Glomerular visceral epithelial cell (primary cell): ENCODE results near the gene ADAMTSL1.
"Not testable (repeated sequence)": the region's sequence is repeated elsewhere in the genome, so short reads cannot be mapped to it uniquely, and the experiment has no call there.

Experiments
- DNase-seq: peaks from one replicate; pipeline ENCODE4 v3.0.0-alpha.2; 2016; ENCODE audit errors: extremely low spot score

The ADAMTSL1 gene

DNA sequence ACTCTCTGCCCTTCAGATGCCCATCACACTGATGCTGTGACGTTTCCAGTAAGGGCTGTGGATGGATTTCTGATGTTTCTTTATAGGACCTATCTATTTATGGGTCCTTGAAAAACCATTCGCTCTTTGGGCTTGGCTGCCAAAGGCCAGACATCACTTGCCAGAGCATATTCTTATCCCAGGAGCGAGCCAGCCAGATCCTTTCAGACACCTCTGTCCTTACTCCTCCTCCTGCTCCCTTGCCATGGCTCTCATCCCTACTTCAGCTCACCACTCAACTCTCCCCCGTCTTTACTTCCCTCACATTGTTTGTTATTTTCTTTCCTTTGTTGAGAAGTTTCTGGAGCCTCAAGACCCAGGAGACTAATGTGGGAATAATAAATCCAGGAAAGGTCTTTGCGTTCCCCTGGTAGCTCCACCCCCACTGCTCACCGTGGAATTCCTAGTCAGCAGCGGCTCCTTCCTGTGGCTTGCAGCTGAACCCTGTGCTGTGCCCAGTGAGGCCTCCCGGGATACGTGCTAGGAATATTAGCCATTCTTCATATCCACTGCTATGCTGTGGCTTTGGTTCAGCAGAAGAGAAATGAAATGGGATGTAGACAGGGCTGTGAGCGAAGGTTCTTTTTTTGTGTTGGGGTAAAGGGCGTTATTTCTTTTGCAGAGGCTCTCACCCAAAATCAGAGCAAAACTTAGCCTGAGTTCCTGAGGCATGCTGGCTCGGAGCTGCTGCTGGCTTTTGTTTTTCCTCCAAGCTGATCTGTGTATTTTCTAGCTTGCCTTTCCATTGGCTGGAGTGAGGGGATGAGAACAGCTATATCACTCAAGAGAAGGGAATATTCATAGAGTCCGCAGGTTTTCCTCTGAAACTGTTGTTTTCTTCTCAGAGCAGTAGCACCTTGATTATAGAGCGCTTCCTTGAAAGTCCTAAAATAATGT lies 387.9 kb downstream of the ADAMTSL1 start:
- no peak for DNase-seq

DNA sequence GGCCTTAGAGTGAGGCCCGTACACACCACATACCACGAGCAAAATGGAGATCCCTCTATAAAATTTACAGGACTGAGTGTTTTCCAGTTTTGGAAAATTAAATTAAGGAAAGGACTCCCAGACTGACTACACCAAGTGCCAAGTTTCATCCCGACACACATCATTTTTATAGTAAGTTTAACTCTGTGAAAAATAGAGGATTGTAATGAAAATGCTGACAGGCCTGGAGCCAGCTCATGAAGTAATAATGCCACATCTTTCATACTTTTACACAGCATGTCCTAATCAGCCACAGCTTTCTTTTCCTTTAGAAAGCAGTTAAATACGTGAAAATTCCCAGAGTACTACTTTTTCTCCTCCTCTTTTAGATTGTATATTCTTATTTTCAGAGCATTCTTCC lies 389.8 kb downstream of the ADAMTSL1 start:
- no peak for DNase-seq

DNA sequence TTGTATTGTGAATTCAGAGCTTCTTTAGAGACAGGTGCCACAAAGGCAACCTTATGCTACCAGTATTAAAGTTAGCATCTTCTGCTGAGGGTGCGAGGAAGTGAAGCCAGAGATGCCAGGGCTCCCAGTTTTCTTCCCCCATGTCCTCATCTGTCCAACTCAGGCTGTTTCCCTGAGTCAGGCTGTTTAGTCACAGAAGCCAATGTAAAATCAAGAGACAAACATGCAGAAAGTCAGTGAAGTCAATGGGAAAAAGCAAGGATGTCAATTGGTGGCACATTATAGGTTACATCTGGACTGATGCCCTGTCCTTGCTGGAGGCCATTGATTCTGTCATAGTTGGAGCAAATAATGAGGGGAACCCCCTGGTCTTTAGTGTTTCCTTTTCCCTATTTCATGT lies 390.6 kb downstream of the ADAMTSL1 start:
- DNase-seq = no peak

DNA sequence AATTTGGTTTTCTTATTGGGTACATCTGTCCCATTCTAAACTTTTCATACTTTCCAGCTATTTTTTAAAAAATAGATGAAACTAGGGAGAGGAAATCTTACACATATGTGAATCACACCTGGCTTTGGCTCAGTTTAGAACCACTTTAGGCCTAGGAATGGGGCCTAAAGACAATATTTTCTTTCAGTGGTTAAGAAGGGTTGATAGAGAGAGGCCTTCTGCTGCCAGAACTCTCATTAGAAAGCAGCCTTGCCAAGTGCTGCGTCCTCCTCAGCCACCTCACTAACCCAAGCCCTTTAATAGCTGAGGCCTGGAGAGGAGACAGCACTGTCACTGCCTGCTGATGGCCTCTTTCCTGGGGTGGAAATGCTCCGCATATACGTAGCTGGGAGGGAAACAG lies 391.6 kb downstream of the ADAMTSL1 start:
- no peak for DNase-seq

DNA sequence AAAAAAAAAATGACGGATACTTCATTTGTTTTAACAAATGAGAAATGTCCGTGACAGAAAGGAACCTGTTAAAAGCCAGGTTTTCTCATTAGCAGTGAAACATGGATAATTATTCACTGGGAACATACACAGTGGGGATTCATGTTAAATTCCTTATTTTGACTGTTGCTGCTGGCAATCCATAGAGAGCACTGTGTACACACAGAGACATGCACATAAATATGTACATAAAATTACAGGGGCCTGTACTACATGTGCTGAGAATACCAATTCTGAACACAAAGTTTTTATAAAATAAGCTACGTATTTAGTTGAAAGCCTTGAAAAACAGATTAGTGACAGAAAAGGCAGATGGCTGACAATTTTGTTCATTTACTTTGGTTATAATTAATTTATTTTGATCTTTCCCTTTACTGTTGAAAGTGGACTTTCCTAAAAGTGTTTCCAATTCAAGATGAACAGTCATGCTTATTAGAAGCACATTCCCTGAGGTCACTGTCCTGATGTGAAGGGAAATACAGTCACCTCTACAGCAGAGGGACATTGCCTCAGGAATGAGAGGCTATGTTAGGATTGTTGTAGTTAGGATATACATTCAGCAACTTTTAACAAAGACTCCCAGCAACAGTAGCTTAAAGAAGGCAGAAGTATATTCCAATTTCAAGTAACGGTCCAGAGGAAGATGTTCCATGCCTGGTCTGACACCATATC lies 392.3 kb downstream of the ADAMTSL1 start:
- no peak for DNase-seq

DNA sequence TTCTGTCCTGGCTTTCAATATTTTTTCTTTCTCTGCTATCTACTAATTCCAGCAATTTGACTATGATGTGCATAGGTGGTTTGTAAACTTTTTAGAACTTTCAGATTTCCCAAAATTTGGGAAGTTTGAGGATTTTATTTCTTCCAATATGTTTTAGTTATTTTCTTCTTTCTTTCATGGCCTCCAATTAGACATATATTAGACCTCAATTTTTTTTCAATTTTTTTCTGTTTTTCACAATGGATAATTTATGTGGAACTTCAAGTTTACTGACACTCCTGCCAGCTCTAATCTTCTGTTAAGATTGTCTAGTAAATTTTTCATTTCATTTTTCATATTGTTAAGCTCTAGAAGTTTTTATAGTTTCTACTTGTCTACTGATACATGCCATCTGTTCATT lies 395.8 kb downstream of the ADAMTSL1 start:
- no peak for DNase-seq

DNA sequence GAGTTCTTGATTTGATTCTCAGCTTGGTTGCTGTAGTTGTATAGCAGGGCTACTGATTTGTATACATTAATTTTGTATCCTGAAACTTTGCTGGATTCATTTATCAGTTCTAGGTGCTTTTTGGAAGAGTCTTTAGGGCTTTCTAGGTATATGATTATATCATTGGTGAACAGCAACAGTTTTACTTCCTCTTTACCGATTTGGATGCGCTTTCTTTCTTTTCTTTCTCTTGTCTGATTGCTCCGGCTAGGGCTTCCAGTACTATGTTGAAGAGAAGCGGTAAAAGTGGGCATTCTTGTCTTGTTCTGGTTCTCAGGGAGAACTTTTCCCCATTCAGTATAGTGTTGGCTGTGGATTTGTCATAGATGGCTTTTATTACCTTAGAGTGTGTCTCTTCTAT lies 400.1 kb downstream of the ADAMTSL1 start:
- DNase-seq = no peak

DNA sequence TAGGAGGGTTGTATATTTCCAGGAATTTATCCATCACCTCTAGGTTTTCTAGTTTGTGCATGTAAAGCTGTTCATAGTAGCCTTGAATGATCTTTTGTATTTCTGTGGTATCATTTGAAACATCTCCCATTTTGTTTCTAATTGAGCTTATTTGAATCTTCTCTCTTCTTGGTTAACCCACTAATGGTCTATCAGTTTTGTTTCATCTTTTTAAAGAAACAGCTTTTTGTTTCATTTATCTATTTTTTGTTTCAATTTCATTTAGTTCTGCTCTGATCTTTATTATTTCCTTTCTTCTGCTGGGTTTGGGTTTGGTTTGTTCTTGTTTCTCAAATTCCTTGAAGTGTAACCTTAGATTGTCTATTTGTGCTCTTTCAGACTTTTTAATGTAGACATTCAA lies 401.0 kb downstream of the ADAMTSL1 start:
- DNase-seq = not testable (repeated sequence)

DNA sequence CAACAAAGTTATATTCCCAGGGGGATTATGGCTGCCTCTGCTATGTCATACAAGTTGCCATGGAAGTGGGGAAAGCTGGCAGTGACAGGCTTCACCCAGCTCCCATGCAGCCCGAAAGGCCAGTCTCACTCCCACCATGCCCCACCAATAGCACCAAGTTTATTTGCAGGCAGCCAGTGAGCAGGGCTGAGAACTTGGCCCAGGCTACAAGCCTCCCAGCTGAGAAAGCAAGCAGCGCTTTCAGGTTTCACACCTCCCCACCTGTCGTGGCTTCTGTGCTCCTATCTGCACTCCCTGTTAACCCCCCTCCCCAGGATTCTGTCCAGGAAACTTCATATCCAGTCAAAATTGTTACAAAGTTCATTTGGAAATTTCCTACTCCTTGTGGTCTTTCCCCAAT lies 404.0 kb downstream of the ADAMTSL1 start:
- no peak for DNase-seq

DNA sequence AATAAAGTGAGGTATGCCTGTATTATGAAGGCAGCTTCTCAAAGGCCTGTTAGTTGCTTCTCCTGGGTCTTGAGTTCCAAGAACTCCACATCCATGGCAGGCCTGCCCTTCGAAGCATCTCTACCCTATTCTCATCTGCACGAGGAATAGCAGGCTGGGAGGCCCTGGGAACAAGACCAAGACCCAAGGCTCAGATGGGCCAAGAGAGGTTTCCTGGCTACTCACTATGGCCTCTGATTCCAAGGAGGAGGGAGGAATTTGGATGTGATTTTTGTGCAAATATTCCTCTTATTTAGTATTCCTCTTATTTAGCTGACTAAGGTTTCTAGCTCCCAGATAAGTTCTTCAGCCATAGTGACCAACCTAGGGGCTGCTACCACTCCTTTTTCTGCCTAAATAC lies 407.8 kb downstream of the ADAMTSL1 start:
- no peak for DNase-seq

DNA sequence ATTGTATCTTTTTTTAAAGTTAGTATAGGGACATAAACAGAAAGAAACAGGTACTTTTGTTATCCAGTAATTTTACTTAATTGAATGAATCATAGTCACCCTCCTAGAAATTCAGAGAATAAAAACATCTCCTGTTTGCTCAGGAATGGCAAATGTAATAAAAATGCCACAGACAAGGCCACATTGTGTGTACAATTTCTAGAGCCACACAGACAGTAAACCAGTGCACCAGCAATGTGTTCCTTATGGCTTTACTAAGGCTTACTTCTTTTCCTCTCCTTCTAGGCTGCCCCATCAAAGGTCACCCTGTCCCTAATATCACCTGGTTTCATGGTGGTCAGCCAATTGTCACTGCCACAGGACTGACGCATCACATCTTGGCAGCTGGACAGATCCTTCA lies 413.6 kb downstream of the ADAMTSL1 start:
- no peak for DNase-seq

DNA sequence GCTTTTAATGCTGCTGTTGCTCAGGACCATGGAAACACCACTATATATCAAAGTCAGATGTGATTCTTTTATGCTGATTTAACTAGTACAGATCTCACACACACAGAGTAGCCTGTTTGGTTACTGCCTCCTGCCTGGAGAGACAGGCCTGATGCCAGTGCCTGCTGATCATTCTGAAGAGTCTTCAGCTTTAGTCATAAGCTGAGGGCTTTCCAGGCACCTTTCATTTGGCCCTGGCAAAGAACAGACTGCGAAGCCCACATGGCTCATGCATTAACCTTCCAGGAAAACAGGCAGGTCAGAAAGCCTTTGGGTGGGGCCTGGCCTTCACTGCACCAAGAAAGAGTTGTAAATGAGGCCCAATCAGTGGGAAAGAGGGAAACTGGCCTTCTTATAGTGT lies 414.3 kb downstream of the ADAMTSL1 start:
- no peak for DNase-seq

DNA sequence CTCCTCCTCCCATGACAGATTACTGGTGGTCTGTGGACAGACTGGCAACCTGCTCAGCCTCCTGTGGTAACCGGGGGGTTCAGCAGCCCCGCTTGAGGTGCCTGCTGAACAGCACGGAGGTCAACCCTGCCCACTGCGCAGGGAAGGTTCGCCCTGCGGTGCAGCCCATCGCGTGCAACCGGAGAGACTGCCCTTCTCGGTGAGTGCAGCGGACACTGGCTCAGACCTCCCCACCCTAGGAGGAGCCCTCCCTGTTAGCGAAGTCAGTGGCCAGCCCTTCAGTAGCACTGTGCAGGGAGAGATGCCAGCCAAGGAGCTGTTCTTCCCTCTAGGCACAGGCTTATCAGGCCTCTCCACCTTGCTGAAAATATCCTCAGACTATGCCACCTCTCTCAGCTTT lies 415.6 kb downstream of the ADAMTSL1 start:
- no peak for DNase-seq

DNA sequence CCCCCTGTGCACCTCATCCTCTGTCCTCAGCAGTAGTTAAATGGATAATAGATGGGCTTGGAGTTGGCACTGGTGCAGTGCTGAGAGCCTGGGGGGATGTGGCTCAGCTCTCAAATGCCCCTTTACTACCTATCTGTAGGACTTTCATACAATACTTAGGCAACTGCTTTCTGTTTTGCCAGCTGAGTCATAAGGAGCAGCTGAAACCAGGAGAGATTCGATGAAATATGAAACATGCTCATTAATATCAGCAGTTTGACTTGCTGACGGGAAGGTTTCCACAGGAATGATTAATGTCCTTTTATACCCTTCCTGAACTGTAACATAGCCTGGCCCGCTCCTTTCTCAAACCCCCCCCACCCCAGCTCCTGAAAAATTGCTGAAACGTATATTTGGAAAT lies 416.4 kb downstream of the ADAMTSL1 start:
- DNase-seq = peak; percentile 36

DNA sequence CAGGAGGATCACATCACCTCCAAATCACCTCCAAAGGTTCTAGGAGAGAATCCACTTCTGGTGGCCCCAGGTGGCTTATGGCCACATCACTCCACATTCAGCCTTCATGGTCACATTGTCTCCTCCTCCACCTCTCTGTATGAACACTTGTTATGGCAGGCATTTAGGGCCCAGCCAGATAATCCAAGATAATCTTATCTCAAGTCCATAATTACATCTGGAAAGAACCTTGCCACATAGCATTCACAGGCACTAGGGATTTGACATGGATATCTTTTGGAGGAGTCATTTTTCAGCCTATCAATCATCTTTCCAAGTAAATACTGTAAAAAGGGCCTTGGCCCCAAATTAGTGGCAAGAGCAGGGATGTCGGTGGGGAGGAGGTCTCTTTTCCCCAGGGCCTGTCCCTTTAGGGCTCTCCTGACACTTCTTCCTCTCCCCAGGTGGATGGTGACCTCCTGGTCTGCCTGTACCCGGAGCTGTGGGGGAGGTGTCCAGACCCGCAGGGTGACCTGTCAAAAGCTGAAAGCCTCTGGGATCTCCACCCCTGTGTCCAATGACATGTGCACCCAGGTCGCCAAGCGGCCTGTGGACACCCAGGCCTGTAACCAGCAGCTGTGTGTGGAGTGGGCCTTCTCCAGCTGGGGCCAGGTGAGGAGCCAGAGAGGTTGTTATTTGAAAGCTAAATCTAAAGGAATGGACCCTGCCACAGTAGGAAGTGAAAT lies 418.2 kb downstream of the ADAMTSL1 start:
- no peak for DNase-seq

DNA sequence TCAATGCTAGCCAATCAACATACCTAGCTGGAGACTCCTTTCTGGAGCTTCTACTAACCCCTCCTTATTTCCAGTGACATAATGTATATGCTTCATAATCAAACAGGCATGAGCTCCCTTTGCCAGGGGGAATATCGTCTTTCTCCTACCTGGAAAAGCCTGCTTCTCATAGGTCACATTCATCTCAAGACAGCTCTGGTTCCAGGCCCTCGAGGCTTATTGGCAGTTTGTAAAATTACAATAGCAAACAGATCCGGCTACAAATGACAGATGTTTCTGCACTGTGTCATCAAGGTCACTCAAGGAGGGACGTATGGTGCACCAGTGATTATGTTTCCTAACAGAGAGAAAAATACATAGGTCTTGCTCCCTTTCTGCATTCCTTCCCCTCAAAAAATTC lies 419.1 kb downstream of the ADAMTSL1 start:
- no peak for DNase-seq

DNA sequence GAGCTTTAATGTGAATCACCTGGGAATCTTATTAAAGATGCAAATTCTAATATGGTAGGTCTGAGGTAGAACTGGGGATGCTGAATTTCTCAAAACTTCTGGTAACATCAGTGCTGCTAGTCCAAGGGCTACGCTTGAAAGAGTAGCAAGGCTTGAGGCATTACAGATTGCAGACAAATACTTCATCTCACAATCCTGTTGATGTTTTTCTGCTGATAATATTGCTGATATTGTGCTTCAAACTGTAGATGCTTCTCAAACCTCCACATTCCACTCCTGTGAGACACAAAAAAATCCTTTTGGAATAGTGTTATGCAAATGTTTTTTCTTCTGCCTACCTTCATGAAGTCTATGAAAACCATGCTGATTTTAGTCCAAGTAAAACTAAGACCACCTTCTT lies 419.5 kb downstream of the ADAMTSL1 start:
- no peak for DNase-seq

DNA sequence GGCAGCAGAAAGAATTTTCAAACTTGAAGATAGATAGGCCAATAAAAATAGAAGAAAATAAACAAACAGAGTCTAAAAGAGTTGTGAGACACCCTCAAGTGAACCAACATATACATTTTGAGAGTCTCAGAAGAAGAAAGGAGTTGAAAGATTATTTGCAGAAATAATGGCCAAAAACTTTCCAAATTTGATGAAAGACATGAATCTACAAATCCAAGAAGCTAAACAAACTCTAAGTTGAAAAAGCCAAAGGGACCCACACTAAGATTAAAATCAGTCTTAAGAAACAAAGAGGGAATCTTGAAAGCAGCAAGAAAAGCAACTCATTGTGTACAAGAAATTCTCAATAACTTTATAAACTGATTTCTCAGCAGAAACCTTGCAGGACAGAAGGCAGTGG lies 422.1 kb downstream of the ADAMTSL1 start:
- DNase-seq = no peak

DNA sequence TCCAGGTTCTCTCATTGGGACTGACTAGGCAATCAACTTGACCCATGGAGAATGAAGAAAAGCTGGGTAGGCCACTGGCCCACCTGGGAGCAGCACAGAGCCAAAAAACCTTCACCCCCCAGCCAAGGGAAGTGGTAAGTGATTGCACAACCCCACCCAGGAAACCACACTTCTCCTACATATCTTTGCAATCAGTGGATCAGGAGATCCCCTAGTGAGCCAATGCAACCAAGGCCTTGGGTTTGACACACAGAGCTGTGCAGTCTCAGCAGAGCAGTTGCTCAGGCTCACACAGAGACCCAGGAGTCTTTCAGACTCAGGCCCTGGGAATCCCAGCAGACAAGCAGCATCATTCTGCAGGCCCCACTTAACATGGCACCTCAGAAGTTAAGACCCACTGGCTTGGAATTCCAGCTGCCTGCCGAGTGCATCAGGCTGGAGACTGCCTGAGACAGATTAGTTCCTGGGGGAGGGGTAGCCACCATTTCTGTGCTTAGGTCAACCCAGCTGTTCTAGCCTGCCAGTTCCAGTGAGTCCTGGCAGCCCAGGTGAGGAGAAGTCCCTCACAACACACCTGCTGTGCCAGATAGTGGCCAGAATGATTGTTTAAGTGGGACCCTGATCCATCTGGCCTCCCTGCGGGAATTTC lies 422.7 kb downstream of the ADAMTSL1 start:
- peak; percentile 58 for DNase-seq

DNA sequence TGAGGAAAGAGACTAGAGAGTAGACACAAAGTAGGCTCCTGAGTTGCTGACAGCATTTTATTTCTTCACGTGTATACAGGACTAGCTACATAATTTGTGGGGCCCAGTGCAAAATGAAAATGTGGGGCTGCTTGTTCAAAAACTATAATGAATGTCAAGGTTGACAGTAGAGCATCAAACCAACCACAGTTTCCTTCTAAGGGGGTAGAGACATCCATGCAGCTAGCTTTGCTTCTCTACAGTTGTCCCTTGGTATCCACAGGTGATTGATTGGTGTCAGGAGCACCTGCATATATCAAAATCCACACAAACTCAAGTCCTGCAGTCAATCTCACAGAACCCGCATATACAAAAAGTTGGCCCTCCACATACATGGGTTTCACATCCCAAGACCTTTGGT lies 429.5 kb downstream of the ADAMTSL1 start:
- no peak for DNase-seq

DNA sequence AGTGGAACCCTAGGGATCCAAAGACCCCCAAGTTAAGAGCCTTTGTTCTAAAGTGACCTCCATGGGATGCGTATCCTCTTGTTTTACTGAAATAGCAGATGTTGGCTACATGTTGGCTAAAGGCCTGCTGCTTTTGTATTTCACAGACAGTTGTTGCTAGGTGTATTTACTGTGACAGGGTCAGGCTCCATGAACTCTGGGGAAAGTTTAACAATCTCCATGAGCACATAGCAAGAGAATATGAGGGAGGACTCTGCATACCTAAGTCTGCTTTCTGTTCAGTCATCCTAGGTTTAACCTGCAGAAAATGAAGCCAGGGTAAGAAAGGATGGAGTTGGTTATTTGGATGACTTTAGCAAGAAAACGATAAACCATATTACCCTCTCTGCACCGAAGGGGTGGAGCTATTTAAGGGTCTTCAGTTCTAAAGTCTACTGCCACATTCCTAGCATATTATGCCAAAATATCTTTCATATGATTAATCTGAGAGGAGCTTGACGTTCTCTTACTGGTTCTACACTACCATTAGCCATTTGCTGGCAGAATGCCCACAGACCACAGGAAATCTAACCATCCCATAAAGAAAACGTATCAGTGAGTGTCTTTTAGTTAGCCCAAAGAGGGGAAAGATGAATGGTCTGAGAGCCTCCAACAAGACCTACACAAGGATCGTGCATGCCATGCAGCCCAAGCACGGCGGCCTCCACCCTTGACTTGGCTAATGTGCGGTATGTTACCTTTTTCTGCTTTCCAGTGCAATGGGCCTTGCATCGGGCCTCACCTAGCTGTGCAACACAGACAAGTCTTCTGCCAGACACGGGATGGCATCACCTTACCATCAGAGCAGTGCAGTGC lies 431.3 kb downstream of the ADAMTSL1 start:
- peak; percentile 92 for DNase-seq
